Posterior vena cava (tissue), 2 donors: ENCODE measurements around the gene CMC1. TPM values are rescaled to one million over a fixed set of nuclear protein-coding genes. Genes with fewer than 3 reads are reported as not detected.
"Not testable (repeated sequence)": the region's sequence is repeated elsewhere in the genome, so short reads cannot be mapped to it uniquely, and the experiment has no call there.

Experiments used
- DNase-seq: peaks from one replicate; pipeline ENCODE4 v3.0.0-alpha.2; 2020; ENCODE audit warnings: low spot score
- intact Hi-C, 2 donors: fragments of 100-400 bp; cut with DNase I; formaldehyde crosslinking; loops; one replicate each; pipeline versions ENCODE4 v1.14.1 to v1.14.2; 2022 to 2023
- total RNA-seq, 2 donors: library from RNA; stranded (reverse); fragmentation: NEBNext Ultra II Directional; extraction: Animal tissue kit (Norgen Biotek cat#: 25700); gene quantifications; one replicate each; pipeline ENCODE4 v1.2.1, GENCODE V29; 2021
- donor health status: DM: yes; HTN: yes; CAD: no.
- donor health status: DM: yes; HTN: yes; CAD: no.

The CMC1 gene
- total RNA-seq, 2 donors from 2014 or later: 15.6 to 16.2 TPM

DNA sequence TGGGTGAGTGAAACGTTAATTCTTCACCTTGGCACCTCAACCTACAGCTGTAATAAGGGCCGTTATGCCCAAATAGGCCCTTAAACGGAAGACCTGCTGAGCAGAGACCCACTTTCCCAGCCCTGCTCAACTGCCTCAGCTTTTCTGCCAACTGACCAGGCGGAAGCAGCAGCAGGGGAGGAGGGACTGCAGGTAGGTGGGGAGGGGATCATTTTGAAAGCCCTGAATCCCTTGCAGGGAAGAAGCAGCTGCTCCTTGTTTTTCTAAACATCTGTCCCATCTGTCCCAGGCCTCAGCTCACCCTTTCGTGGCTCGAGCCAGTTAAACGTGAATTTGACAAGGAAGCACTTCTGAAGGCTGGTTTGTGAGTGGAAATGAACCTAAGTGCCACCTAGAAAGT, 978 bp upstream of the CMC1 start:
- no peak for DNase-seq

DNA sequence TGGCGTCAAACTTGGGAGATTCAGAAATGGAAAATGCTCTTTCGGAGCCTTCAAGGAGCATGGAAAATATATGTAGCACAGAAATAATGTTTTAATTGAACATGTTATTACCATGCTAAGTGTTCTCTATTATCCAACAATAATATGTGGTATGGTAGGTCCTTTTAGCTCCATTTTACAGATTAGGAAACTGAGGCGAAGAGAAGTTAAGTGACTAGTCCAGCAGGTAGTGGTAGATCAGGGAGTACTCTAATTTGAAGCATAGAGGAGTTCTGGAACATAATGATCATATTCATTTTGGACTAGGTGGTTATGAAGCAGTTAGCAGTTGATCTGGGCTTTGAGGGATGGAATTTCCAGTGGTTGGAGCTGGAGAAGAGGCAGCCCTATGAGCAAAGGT, 1.1 kb downstream of the CMC1 start:
- intact Hi-C loops: no loop called here
- DNase-seq: no peak

More for the DNA sequence above, 978 bp upstream of the CMC1 start:
- intact Hi-C loops: no loop called here

- intact Hi-C loops: no loop called here
- DNase-seq: no peak
Observed at GRCh38 chr3:28243424-28244106, 2.1 kb downstream of the CMC1 start.

- intact Hi-C loops: no loop called here
- no peak for DNase-seq
Observed at GRCh38 chr3:28244491-28244890, 3.1 kb downstream of the CMC1 start.

DNA sequence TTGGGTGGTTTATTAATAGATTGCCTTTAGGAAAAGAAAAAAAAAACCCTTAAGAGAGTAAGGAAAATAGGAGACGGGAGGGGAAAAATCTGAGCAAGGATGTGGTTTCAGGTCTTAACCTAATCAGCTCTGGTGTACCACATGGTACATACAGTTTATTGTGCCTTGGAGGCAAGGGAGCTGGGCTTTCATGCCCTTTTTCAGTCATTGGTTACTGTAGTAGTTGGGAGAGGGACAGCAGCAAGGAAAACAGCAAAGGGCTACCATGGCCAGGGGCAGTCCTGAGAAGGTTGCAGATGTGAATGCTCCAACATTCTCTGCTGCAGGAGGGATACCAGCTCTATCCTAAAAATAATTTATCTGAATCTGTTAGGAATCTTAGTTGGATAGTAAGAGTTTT, 5.9 kb downstream of the CMC1 start:
- intact Hi-C loops: no loop called here
- no peak for DNase-seq

DNA sequence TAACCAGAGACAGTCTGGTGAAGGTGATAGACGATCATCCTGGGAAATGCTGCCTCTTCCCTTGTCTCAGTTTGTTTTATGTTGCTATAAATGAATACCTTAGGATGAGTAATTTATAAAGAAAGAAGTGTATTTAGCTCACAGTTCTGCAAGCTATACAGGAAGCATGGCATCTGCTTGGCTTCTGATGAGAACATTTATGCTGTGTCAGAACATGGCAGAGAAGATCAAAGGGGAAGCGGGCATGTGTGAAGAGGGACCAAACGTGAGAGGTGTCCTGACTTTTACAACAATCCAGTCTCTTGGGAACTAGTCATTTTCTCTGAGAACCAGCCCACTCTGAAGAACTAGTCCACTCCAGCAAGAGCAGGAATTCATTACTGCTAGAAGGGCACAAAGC, 9.6 kb downstream of the CMC1 start:
- intact Hi-C loops: no loop called here
- no peak for DNase-seq

DNA sequence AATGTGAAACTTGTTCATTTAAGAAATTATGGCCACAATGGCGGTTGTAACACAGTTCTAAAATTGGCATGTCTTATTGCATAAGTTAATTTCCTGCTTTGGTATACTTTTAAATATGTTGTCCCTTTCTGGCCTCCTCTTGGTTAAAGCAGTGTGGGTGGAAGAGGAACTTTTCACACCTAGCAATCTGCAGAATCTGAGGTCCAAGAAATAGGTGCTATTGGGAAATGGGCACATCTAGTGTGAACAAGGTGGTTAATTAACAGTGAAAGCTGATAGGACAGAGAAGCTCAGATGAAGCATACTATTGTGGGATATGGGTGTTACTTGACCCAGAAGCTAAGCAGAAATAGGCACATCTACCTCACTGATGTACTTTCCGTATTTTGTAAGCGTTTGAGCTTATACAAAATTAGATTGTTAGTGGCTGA, 10.6 kb downstream of the CMC1 start:
- DNase-seq: no peak
- intact Hi-C loops: no loop called here

DNA sequence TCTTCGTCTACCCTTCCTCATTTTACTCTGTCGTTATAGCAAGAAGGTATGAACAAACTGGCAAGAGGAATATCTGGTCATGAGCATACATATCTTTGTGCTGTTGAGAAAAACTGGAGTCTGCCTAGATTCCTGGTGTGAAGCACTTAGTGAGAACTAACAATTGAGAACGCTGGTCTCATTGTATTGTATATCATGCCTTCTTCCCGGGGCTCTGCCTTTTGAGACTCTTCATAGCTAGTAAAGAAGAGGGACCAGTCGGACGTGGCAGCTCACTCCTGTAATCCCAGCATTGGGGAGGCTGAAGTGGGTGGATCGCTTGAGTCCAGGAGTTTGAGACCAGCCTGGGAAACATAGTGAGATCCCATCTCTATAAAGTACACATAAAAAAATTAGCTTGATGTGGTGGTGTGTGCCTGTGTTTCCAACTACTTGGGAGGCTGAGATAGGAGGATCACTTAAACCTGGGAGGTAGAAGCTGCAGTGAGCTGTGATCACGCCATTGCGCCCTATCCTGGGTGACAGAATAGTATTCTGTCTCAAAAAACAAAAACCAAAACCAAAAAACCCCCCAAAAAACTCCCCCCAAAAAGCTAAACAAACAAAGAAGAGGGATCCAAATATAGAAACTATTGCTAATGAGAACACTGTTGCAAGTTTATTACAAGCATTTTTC, 11.8 kb downstream of the CMC1 start:
- intact Hi-C loops: no loop called here

DNA sequence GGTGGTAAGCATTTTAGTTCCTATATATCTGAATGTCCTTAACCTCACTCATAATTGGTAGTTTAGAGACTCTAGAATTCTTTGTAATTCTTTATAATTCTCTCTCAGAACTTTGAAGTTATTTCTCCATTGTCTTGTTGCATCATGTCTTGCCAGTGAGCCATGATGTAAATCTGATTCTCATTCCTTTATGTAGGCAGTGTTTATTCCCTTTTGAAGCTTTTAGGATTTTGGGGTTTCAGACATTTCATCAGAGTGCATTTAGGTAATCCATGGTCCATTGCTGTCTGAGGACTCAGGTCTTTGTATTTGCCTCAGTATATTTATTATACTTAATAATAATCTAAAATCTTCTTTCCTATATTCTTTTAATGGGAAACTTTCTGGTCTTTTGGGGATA, 20.6 kb downstream of the CMC1 start:
- intact Hi-C loops: no loop called here

More for the DNA sequence above, 11.8 kb downstream of the CMC1 start:
- DNase-seq: no peak

GRCh38 chr3:28265641-28266040, 24.2 kb downstream of the CMC1 start:
- intact Hi-C loops: no loop called here
- DNase-seq: no peak

More for the DNA sequence above, 20.6 kb downstream of the CMC1 start:
- DNase-seq: no peak

GRCh38 chr3:28267984-28268849, 26.8 kb downstream of the CMC1 start:
- intact Hi-C loops: no loop called here

GRCh38 chr3:28268989-28269388, 27.6 kb downstream of the CMC1 start:
- no peak for DNase-seq

More at GRCh38 chr3:28267984-28268849, 26.8 kb downstream of the CMC1 start:
- DNase-seq: no peak

GRCh38 chr3:28269884-28270283, 28.5 kb downstream of the CMC1 start:
- DNase-seq, intact Hi-C loops: not testable (repeated sequence)

More at GRCh38 chr3:28268989-28269388, 27.6 kb downstream of the CMC1 start:
- intact Hi-C loops: no loop called here

DNA sequence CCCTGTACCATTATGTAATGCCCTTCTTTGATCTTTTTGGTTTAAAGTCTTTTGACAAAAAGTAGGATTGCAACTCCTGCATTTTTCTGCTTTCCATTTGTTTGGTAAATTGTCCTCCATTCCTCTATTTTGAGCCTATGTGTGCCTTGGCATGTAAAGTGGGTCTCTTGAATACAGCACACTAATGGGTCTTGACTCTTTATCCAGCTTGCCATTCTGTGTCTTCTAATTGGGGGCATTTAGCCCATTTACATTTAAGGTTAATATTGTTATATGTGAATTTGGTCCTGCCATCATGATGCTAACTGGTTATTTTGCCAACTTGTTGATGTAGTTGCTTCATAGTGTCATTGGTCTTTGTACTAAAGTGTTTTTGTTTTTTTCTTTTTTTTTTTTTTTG, 32.4 kb downstream of the CMC1 start:
- intact Hi-C loops: no loop called here
- DNase-seq: no peak

GRCh38 chr3:28278918-28279317, 37.5 kb downstream of the CMC1 start:
- intact Hi-C loops: no loop called here
- DNase-seq: no peak

GRCh38 chr3:28279770-28280169, 38.4 kb downstream of the CMC1 start:
- DNase-seq: no peak
- intact Hi-C loops: no loop called here

DNA sequence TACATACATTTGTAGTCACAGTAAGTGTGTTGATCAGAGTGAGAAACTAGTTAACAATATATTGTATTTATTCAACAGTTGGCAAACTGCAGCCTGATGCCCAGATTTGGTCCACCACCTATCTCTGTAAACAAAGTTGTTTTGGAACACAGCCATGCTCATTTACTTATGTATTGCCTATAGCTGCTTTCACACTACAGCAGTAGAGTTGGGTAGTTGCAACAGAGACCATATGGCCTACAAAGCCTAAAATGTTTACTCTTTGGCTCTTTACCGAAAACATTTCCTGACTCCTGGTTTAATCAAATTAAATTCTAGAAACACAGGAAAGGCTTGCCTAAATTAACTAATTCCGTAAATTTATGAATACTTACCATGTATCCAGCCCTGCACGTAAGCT, 39.4 kb downstream of the CMC1 start:
- DNase-seq: no peak
- intact Hi-C loops: no loop called here

DNA sequence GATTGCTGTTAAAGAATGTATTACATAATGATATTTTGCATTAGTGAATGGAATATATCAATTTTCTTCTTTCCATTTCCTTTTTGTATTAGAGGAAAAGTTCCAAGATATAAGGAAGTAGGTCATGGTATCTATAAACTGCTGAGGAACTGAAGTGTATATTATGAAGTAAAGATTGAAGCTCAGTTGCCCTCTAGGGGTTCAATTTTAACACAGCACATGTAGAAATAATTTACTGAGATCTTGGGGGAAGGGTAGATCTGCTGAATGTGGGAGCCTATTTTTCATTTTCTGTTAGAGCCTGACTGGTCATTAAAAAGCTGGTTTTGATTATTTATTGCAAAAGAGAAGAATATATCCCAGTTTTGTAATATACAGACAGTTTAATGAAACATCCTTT, 45.2 kb downstream of the CMC1 start:
- intact Hi-C loops: no loop called here
- DNase-seq: no peak

- intact Hi-C loops: no loop called here
- no peak for DNase-seq
Observed at GRCh38 chr3:28287046-28287445, 45.6 kb downstream of the CMC1 start.

DNA sequence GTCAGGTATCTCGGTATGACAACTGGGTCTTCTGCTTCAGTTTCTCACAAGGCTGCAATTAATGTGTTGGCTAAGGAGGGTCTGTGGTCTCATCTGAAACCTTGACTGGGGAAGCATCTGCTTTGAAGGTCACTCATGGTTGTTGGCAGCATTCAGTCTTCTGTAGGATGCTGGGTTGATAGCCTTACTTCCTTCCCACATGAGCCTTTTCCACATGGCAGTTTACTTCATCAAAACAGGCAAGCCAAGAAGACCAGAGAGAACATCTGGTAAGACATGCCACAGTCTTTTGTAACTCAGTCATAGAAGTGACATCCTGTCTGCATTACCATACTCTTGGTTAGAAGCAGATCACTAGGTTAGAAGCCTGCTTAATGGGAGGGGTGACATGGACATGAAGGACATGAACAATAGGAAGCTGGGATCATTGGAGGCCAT, 49.5 kb downstream of the CMC1 start:
- no peak for DNase-seq
- intact Hi-C loops: no loop called here
